Measurements from ENCODE around the gene ERP44.

GRCh38 chr9:100074989-100075388, 23.8 kb downstream of the ERP44 start:
- TF ChIP-seq EZH2phosphoT487 (IDR thresholded peaks at IDR 0.05; ENCODE audit: low read depth, severe bottlenecking, unreplicated experiment) (no peak), CTCF (IDR thresholded peaks at IDR 0.05; ENCODE audit: poor library complexity) (no peak)

Measured in hepatocyte (in vitro differentiated cells).